Measurements from ENCODE around the gene CYBB. TPM values are rescaled to one million over a fixed set of nuclear protein-coding genes. Genes with fewer than 3 reads are reported as not detected.

CYBB gene
- total and polyA plus RNA-seq, 2 experiments from 2014 or later = 0.06 TPM; not detected in 1

DNA sequence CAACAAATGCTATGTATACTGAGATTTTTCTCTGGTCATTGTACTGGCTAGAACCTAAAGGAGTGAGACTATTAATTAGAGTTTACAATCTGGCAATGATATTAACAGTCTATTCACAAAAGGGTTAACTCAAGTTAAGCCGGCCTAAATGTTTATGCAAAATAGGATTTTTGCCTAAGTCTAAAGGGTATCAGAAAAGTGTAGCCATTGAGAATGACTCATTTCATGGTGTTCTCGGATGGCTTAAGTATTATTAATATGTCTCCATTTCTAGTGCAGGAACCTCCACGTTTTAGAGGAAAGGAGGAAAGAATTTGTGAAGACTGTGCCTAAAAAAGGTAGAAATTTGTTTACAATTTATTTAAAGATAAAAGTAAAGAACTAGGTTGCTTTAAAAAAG lies 37.7 kb downstream of the CYBB start (continued):
- TF ChIP-seq EZH2phosphoT487 (IDR thresholded peaks at IDR 0.05; ENCODE audit: unreplicated experiment) = no peak
- no peak for TF ChIP-seq STAT1 (IDR thresholded peaks at IDR 0.05; ENCODE audit: unreplicated experiment)
- TF ChIP-seq, protein P1, sequence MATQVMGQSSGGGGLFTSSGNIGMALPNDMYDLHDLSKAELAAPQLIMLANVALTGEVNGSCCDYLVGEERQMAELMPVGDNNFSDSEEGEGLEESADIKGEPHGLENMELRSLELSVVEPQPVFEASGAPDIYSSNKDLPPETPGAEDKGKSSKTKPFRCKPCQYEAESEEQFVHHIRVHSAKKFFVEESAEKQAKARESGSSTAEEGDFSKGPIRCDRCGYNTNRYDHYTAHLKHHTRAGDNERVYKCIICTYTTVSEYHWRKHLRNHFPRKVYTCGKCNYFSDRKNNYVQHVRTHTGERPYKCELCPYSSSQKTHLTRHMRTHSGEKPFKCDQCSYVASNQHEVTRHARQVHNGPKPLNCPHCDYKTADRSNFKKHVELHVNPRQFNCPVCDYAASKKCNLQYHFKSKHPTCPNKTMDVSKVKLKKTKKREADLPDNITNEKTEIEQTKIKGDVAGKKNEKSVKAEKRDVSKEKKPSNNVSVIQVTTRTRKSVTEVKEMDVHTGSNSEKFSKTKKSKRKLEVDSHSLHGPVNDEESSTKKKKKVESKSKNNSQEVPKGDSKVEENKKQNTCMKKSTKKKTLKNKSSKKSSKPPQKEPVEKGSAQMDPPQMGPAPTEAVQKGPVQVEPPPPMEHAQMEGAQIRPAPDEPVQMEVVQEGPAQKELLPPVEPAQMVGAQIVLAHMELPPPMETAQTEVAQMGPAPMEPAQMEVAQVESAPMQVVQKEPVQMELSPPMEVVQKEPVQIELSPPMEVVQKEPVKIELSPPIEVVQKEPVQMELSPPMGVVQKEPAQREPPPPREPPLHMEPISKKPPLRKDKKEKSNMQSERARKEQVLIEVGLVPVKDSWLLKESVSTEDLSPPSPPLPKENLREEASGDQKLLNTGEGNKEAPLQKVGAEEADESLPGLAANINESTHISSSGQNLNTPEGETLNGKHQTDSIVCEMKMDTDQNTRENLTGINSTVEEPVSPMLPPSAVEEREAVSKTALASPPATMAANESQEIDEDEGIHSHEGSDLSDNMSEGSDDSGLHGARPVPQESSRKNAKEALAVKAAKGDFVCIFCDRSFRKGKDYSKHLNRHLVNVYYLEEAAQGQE (IDR thresholded peaks at IDR 0.05; ENCODE audit: unreplicated experiment) = no peak
- TF ChIP-seq EZH2 (IDR thresholded peaks at IDR 0.05; ENCODE audit: low read depth, unreplicated experiment) = no peak

DNA sequence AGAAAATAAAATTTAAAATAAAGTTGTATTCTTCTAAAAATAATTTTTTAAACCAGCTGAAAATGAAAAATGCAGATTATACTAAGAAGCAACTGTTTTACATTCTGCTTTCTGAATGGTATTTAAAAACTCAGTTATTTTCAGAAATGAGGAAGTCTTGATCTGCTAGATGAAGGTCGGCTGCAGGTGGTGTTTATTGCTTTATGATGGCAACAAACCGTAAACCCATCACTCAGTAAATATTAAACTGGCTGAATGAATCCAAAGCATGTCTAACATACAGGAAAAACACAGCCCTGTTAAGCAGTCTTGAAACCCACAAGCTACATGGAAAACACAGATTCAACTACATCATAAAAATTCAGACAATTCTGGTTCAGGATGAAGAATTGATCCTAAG lies 38.2 kb downstream of the CYBB start:
- no peaks in the 10 kb centered on the region for H3K4me1 ChIP-seq (ENCODE audit: insufficient read depth)
- no peak overlapping the region for H3K4me3 ChIP-seq
- H3K36me3 Mint-ChIP-seq (ENCODE audit: low read depth) = no peaks in the 10 kb centered on the region
- no peaks in the 10 kb centered on the region for H3K4me1 Mint-ChIP-seq
- no peak overlapping the region for H3K4me2 ChIP-seq
- H2AFZ ChIP-seq = no peak overlapping the region
- no peaks in the 10 kb centered on the region for H3K36me3 ChIP-seq (ENCODE audit: insufficient read depth)
- no peaks in the 10 kb centered on the region for H3K27me3 ChIP-seq (ENCODE audit: insufficient read depth)
- no peaks in the 10 kb centered on the region for H3K79me2 ChIP-seq (replicated peaks; ENCODE audit: insufficient read depth)
- H3K27ac Mint-ChIP-seq = no peak overlapping the region
- H4K20me1 ChIP-seq (replicated peaks; ENCODE audit: insufficient read depth) = no peaks in the 10 kb centered on the region
- H3K27me3 Mint-ChIP-seq (ENCODE audit: insufficient read depth, low read depth, poor library complexity) = no peaks in the 10 kb centered on the region
- no peak overlapping the region for H3K4me3 Mint-ChIP-seq
- ATAC-seq = no peak
- no peaks in the 10 kb centered on the region for H3K9me3 Mint-ChIP-seq
- H3K27ac ChIP-seq (ENCODE audit: low read depth) = no peak overlapping the region
- H3F3A ChIP-seq (replicated peaks; ENCODE audit: low read depth) = no peaks in the 10 kb centered on the region
- no peak for DNase-seq (ENCODE audit: low spot score)
- H3K9me2 ChIP-seq (ENCODE audit: insufficient read depth) = no peaks in the 10 kb centered on the region
- no peak for TF ChIP-seq EZH2 (IDR thresholded peaks at IDR 0.05; ENCODE audit: low read depth, unreplicated experiment)
- TF ChIP-seq, protein P1 (IDR thresholded peaks at IDR 0.05; ENCODE audit: unreplicated experiment) = no peak
- TF ChIP-seq STAT1 (IDR thresholded peaks at IDR 0.05; ENCODE audit: unreplicated experiment) = no peak
- TF ChIP-seq, protein P2, sequence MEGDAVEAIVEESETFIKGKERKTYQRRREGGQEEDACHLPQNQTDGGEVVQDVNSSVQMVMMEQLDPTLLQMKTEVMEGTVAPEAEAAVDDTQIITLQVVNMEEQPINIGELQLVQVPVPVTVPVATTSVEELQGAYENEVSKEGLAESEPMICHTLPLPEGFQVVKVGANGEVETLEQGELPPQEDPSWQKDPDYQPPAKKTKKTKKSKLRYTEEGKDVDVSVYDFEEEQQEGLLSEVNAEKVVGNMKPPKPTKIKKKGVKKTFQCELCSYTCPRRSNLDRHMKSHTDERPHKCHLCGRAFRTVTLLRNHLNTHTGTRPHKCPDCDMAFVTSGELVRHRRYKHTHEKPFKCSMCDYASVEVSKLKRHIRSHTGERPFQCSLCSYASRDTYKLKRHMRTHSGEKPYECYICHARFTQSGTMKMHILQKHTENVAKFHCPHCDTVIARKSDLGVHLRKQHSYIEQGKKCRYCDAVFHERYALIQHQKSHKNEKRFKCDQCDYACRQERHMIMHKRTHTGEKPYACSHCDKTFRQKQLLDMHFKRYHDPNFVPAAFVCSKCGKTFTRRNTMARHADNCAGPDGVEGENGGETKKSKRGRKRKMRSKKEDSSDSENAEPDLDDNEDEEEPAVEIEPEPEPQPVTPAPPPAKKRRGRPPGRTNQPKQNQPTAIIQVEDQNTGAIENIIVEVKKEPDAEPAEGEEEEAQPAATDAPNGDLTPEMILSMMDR (conservative IDR thresholded peaks at IDR 0.05; ENCODE audit: low read depth in 2 of 2) = no peak
- no peak for TF ChIP-seq NANOG (IDR thresholded peaks at IDR 0.05; ENCODE audit: borderline replicate concordance)
- no peak for TF ChIP-seq ZNF331 (CRISPR knock-in tag; IDR thresholded peaks at IDR 0.05; ENCODE audit: low read depth)
- TF ChIP-seq, protein P3, sequence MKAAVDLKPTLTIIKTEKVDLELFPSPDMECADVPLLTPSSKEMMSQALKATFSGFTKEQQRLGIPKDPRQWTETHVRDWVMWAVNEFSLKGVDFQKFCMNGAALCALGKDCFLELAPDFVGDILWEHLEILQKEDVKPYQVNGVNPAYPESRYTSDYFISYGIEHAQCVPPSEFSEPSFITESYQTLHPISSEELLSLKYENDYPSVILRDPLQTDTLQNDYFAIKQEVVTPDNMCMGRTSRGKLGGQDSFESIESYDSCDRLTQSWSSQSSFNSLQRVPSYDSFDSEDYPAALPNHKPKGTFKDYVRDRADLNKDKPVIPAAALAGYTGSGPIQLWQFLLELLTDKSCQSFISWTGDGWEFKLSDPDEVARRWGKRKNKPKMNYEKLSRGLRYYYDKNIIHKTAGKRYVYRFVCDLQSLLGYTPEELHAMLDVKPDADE (IDR thresholded peaks at IDR 0.05) = no peak
- TF ChIP-seq ZNF114 (CRISPR knock-in tag; IDR thresholded peaks at IDR 0.05) = no peak
